ENCODE data around the gene EHD4. TPM values are rescaled to one million over a fixed set of nuclear protein-coding genes. Genes with fewer than 3 reads are reported as not detected.

The EHD4 gene
- total RNA-seq, 1 experiment from 2014 or later: 20.2 TPM

GRCh38 chr15:41955807-41956525, 16.4 kb downstream of the EHD4 start:
- TF ChIP-seq CTCF (IDR thresholded peaks at IDR 0.05; ENCODE audit: unreplicated experiment): no peak
- intact Hi-C loops (cut with micrococcal nuclease; ENCODE audit: unreplicated experiment): no loop called here
- Mint-ChIP-seq H3K36me3 (ENCODE audit: insufficient read depth, unreplicated experiment) (peaks cover 10% of the 10 kb centered on the region), H3K27me3 (ENCODE audit: unreplicated experiment) (no peaks in the 10 kb centered on the region), H3K4me3 (ENCODE audit: low read depth, unreplicated experiment) (no peak overlapping the region), H3K9me3 (ENCODE audit: low read depth, unreplicated experiment) (no peaks in the 10 kb centered on the region), H3K27ac (ENCODE audit: unreplicated experiment) (no peak overlapping the region), H3K4me1 (ENCODE audit: low read depth, unreplicated experiment) (no peaks in the 10 kb centered on the region)
- no TSS peak for BruUV-seq (replicated peaks)
- CTCF ChIA-PET: interaction anchor here (1.3 kb wide), 1 partner anchor 17 kb away, joined by 3 read pairs; the partner anchor contains the start of gene EHD4
- no peak for DNase-seq

DNA sequence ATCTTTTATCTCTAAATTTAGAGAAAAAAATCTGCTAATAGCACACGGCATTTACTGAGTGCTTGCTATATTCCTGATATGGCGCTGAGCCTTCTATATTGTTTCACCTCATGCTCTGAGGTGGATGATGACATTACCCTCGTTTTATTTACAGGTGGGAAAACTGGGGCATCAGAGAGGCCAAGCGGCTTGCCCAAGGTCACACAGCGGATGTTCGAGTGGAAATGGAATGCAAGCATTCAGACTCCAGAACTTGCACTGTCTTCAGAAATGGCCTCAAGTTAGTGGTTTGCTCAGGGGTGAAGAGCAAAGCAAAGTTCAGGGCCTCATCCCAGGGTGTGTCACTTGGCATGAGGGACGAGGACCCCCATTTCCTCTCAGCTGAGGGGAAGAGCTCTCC, 17.3 kb downstream of the EHD4 start:
- CTCF ChIA-PET: interaction anchor here (1.3 kb wide), 1 partner anchor 17 kb away, joined by 3 read pairs; the partner anchor contains the start of gene EHD4
- intact Hi-C loops (cut with micrococcal nuclease; ENCODE audit: unreplicated experiment): no loop called here
- TF ChIP-seq CTCF (IDR thresholded peaks at IDR 0.05; ENCODE audit: unreplicated experiment): no peak
- DNase-seq: no peak
- Mint-ChIP-seq H3K9me3 (ENCODE audit: low read depth, unreplicated experiment) (no peaks in the 10 kb centered on the region), H3K36me3 (ENCODE audit: insufficient read depth, unreplicated experiment) (peaks cover 10% of the 10 kb centered on the region), H3K27me3 (ENCODE audit: unreplicated experiment) (no peaks in the 10 kb centered on the region), H3K27ac (ENCODE audit: unreplicated experiment) (no peak overlapping the region), H3K4me3 (ENCODE audit: low read depth, unreplicated experiment) (no peak overlapping the region), H3K4me1 (ENCODE audit: low read depth, unreplicated experiment) (no peaks in the 10 kb centered on the region)
- no TSS peak for BruUV-seq (replicated peaks)

DNA sequence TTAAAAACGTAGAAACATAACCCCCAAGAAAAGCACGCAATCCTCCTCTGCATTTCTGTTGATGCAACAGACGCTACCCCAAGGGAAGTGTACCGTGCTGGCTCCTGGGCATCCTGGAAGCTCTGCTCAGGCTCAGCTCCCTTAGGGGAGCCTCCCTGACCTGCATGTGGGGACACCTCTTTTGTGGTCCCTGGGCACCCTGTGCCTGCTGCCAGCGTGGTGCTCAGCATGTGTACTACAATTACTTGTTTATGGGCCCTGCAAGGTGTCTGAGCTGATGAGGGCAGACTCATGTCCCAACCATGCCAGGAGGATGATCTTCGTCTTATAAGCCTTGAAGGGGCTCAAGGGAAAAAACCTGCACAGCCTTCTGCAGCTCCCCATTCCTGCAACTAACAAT, 18.3 kb downstream of the EHD4 start:
- CTCF ChIA-PET: no interaction called here
- DNase-seq: no peak
- Mint-ChIP-seq H3K27ac (ENCODE audit: unreplicated experiment) (no peak overlapping the region), H3K9me3 (ENCODE audit: low read depth, unreplicated experiment) (no peaks in the 10 kb centered on the region), H3K27me3 (ENCODE audit: unreplicated experiment) (no peaks in the 10 kb centered on the region), H3K36me3 (ENCODE audit: insufficient read depth, unreplicated experiment) (peaks cover 10% of the 10 kb centered on the region), H3K4me1 (ENCODE audit: low read depth, unreplicated experiment) (no peaks in the 10 kb centered on the region), H3K4me3 (ENCODE audit: low read depth, unreplicated experiment) (no peak overlapping the region)
- no TSS peak for BruUV-seq (replicated peaks)
- intact Hi-C loops (cut with micrococcal nuclease; ENCODE audit: unreplicated experiment): no loop called here
- TF ChIP-seq CTCF (IDR thresholded peaks at IDR 0.05; ENCODE audit: unreplicated experiment): no peak

DNA sequence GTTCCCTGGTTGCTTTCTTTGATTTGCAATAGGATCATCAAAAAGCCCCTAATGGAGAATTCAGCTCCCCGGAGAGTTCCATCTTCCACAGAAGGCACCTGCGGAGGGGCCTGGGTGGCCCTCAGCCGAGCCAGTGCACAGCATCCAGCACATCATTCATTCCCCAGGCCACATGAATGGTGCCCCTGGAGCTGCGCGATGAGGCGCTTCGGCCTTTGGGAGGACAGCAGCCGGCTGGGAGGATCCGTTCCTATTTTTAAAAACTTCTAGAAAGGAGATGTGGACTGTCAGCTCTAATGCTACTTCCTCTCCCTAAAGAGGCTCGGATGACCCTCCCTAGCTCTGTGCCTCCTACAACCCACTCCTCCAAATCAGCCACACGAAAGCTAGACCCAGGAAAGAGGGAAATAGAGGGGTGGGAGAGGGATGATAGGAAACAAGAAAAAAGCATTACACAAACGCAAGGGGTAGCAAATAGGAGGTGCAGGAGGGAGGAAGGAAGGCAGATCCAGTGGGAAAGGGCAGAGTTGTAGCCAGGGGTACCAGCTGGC, 20.3 kb downstream of the EHD4 start:
- BruUV-seq (replicated peaks): no TSS peak
- Mint-ChIP-seq H3K27ac (ENCODE audit: unreplicated experiment) (no peak overlapping the region), H3K36me3 (ENCODE audit: insufficient read depth, unreplicated experiment) (peaks cover 10% of the 10 kb centered on the region), H3K4me1 (ENCODE audit: low read depth, unreplicated experiment) (no peaks in the 10 kb centered on the region), H3K4me3 (ENCODE audit: low read depth, unreplicated experiment) (no peak overlapping the region), H3K9me3 (ENCODE audit: low read depth, unreplicated experiment) (no peaks in the 10 kb centered on the region), H3K27me3 (ENCODE audit: unreplicated experiment) (no peaks in the 10 kb centered on the region)
- no peak for TF ChIP-seq CTCF (IDR thresholded peaks at IDR 0.05; ENCODE audit: unreplicated experiment)
- CTCF ChIA-PET: no interaction called here
- DNase-seq: no peak
- intact Hi-C loops (cut with micrococcal nuclease; ENCODE audit: unreplicated experiment): no loop called here

Data from Calu3 (cell line).